MCF 10A (cell line): ENCODE results near the gene ITGAD. TPM values are rescaled to one million over a fixed set of nuclear protein-coding genes. Genes with fewer than 3 reads are reported as not detected.

Experiments used
- BruUV-seq: library from RNA; stranded (reverse); fragments of 400-500 nt; replicated peaks from 2 replicates; lab custom pipeline; 2021; lab: Mats Ljungman, UMichigan
- CTCF ChIA-PET: fragments of 300-600 bp; sonication (Branson Sonifier 250); formaldehyde crosslinking; extraction: SDS; loops from one replicate; lab custom pipeline; 2021; ENCODE audit warnings: antibody characterized with exemption, inconsistent platforms; lab: Yijun Ruan, JAX
- POLR2A ChIA-PET: fragments of 300-600, 350-650 bp; sonication (Branson Sonifier 250); formaldehyde crosslinking; extraction: SDS; loops from one replicate; lab custom pipeline; 2020; ENCODE audit warnings: antibody characterized with exemption, inconsistent platforms; lab: Yijun Ruan, JAX
- DNase-seq: peaks from one replicate; pipeline ENCODE4 v3.0.0-alpha.2; 2018; ENCODE audit not compliant: unreplicated experiment
- H3K27ac Mint-ChIP-seq: one replicate; pipeline ENCODE4 v1.8.0; 2022; ENCODE audit warnings: mild to moderate bottlenecking, low read depth, mixed read lengths; ENCODE audit not compliant: unreplicated experiment
- H3K27me3 Mint-ChIP-seq: one replicate; pipeline ENCODE4 v1.8.0; 2022; ENCODE audit warnings: mixed read lengths; ENCODE audit not compliant: insufficient read depth, unreplicated experiment
- H3K36me3 Mint-ChIP-seq: one replicate; pipeline ENCODE4 v1.8.0; 2022; ENCODE audit warnings: mild to moderate bottlenecking, moderate library complexity, mixed read lengths; ENCODE audit not compliant: insufficient read depth, unreplicated experiment
- H3K4me1 Mint-ChIP-seq: one replicate; pipeline ENCODE4 v1.8.0; 2022; ENCODE audit warnings: mixed read lengths; ENCODE audit not compliant: insufficient read depth, unreplicated experiment
- H3K4me3 Mint-ChIP-seq: one replicate; pipeline ENCODE4 v1.8.0; 2022; ENCODE audit warnings: mild to moderate bottlenecking, moderate library complexity, mixed read lengths; ENCODE audit not compliant: unreplicated experiment
- H3K9me3 Mint-ChIP-seq: one replicate; pipeline ENCODE4 v1.8.0; 2022; ENCODE audit warnings: mixed read lengths; ENCODE audit not compliant: unreplicated experiment
- CTCF ChIP-seq: fragments of 200-600 bp; IDR thresholded peaks from one replicate; pipeline ENCODE4 v1.8.0; 2022; ENCODE audit warnings: antibody characterized with exemption, mild to moderate bottlenecking; ENCODE audit not compliant: unreplicated experiment
- intact Hi-C: fragments of 100-400 bp; cut with micrococcal nuclease; formaldehyde crosslinking; loops from 2 replicates; pipeline ENCODE4 v1.14.1; 2022
- total RNA-seq: library from RNA; stranded (reverse); gene quantifications from 2 replicates; pipeline ENCODE4 v1.2.3, GENCODE V29; 2022

The ITGAD gene
- total RNA-seq, 1 experiment from 2014 or later = not detected

DNA sequence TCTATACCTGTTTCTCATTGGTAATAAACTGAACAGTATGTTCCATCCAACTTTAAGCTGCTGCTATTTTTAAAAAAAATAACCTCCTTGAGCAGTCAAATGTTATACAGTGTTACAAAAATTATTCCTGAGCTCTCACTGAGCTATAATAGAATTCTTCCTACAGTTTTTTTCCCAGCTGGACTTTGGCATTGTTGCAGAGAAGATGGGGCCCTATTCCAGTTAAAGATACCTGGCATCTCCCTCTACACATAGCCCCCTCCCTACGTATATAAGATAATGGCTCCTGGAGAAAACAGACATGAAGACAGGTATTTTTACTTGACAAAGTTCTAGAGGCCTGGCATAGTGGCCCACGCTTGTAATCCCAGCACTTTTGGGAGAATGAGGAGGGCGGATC is 36.7 kb downstream of the ITGAD start:
- intact Hi-C loops = no loop called here
- ChIA-PET CTCF (interaction anchor here (0.7 to 3.8 kb wide), 5 partner anchors 13 to 430 kb away, joined by 4 to 28 read pairs (median 6); partner anchors contain the start of gene ZNF843), POLR2A (interaction anchor here (1.1 to 3.1 kb wide), 2 partner anchors 12 to 23 kb away, joined by 5 to 27 read pairs; partner anchors contain the start of gene ZNF843)
- Mint-ChIP-seq H3K27ac (no peak overlapping the region), H3K9me3 (no peaks in the 10 kb centered on the region), H3K4me3 (no peak overlapping the region), H3K27me3 (no peaks in the 10 kb centered on the region), H3K36me3 (peaks cover 7% of the 10 kb centered on the region), H3K4me1 (no peaks in the 10 kb centered on the region)
- no TSS peak for BruUV-seq
- no peak for DNase-seq
- TF ChIP-seq CTCF = no peak

- H3K36me3 Mint-ChIP-seq = peaks cover 4% of the 10 kb centered on the region
- CTCF ChIA-PET = interaction anchor here (0.6 to 3.8 kb wide), 10 partner anchors 13 to 1395 kb away, joined by 3 to 28 read pairs (median 4); partner anchors contain the start of gene ZNF843
Measured at GRCh38 chr16:31430380-31431052, 37.4 kb downstream of the ITGAD start.

DNA sequence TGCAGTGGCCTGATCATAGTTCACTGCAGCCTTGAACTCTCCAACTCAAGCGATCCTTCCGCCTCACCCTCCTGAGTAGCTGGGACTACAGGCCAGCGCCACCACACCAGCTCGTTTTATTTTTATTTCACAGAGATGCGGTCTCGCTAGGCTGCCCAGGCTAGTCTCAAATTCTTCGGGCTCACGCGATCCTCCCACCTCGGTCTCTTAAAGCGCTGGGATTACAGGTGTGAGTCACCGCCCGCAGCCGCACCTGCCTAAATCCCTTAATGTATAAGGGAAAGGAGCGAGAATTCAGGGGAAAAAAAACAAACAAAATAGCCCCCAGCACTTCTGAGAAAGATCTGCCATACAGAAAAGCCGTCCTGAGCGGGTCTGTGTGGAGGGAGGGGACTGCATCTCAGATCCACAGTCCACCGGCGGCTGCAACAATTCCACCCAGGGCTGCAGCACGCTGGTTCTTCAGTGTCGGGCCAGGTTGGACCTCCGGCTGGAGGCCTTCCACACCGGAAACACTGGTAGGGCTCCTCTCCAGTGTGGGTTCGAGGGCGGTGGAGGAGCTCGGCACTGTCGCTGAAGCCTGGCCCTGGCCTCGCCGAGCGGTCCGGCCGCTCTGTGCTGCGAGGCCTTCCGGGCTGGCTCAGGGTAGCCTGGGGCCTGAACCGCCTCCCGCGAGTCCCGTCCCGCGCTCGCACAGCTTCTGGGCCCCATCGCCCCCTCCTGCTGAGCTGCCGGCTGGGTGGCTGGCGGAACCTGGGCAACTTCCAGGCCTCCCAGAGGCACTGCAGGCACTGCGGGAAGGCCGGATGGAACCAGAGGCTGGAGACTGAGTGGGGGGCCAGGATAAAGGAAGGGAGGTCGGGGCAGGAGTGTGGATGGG is 42.4 kb downstream of the ITGAD start:
- DNase-seq = no peak
- TF ChIP-seq CTCF = no peak
- intact Hi-C loops = no loop called here
- CTCF ChIA-PET = interaction anchor here (0.7 to 1.1 kb wide), 3 partner anchors 53 to 482 kb away, joined by 3 to 4 read pairs (median 4); no protein-coding TSS in a partner anchor
- no peak overlapping the region for H3K4me3 Mint-ChIP-seq
- no peaks in the 10 kb centered on the region for H3K4me1 Mint-ChIP-seq
- BruUV-seq = no TSS peak
- H3K36me3 Mint-ChIP-seq = no peaks in the 10 kb centered on the region
- POLR2A ChIA-PET = no interaction called here
- no peak overlapping the region for H3K27ac Mint-ChIP-seq
- no peaks in the 10 kb centered on the region for H3K9me3 Mint-ChIP-seq
- no peaks in the 10 kb centered on the region for H3K27me3 Mint-ChIP-seq

More at GRCh38 chr16:31430380-31431052, 37.4 kb downstream of the ITGAD start:
- no peak overlapping the region for H3K27ac Mint-ChIP-seq
- no peak for TF ChIP-seq CTCF
- POLR2A ChIA-PET = interaction anchor here (3.1 kb wide), 1 partner anchor 23 kb away, joined by 27 read pairs; no protein-coding TSS in a partner anchor
- no peak for DNase-seq
- no peak overlapping the region for H3K4me3 Mint-ChIP-seq
- H3K4me1 Mint-ChIP-seq = no peaks in the 10 kb centered on the region
- BruUV-seq = no TSS peak
- no peaks in the 10 kb centered on the region for H3K27me3 Mint-ChIP-seq
- H3K9me3 Mint-ChIP-seq = no peaks in the 10 kb centered on the region
- intact Hi-C loops = no loop called here
